Stimulated activated CD8-positive, alpha-beta memory T cell treated with anti-CD3 and anti-CD28 coated beads, Interleukin-15, amount 100 ng/mL, for 24 hours (primary cell): ENCODE data around the gene TBX2.

Experiments used
- DNase-seq: peaks from one replicate; pipeline ENCODE4 v3.0.0-alpha.2; 2020; ENCODE audit warnings: low read depth

Gene TBX2

DNA sequence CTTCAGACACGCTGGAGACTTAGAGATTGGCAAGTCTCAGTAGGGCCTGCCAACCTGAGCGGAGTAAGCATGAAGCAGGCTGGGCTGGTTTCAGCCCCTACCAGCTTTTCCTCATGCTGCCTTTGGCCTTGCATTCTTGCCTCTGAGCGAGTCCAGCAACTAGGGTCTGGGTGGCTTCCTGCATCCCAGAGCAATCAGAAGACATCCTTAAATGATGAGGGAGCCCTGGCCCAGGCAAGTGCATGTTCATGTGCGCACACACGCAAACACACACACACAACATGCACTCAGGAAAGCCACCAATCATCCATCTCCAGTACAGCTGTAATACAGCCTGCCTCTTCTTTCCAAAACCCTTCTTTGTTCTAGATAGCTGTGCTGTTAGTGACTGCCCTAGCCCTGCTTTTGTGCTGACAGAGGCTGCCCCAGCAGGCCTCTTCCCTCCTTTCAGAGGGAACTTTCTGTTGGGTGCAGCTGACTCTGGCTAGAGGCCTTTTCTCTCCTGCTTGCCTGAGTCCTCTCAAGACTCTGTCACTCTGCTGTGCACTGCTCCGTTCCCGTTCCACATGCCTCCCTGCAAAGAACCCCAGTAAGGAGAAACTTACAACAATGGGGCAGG lies 30.7 kb upstream of the TBX2 start:
- DNase-seq, result no peak

DNA sequence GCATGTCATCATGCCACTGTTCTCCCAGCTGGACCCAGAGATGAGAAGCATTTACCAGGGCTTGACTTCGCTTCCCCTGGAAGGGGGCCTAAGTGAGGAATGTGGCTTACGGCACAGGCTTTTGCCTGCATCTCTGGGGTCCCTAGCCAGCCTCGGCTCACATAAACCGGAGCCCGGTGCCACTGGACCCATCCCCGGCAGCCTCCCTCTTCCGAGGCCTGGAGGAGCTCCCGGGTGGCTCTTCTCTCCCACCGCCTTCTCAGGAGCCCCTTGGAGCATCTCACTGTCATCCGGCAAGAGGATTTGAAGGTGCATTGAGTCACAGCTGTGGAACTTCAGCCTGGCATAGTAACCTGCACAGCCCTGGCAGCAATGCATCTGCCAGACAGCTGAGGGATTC lies 29.9 kb upstream of the TBX2 start:
- no peak for DNase-seq

DNA sequence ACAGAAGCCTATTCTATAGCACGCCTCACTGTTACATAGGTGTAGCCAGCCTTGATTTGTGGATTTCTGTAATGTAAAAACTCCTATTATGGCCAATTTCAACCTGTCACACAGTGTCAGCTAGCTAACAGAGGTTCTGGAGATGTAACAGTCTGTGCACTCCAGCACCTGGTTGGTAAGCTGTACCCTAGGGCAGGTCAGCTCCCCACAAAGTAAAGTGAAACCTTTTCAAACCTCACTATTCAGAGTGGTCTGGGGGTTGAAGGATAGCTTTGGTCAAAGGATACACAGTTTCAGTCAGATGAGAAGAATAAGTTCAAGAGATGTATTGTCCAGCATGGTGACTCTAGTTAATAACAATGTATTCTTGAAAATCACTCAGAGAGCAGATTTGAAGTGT lies 28.5 kb upstream of the TBX2 start:
- no peak for DNase-seq

DNA sequence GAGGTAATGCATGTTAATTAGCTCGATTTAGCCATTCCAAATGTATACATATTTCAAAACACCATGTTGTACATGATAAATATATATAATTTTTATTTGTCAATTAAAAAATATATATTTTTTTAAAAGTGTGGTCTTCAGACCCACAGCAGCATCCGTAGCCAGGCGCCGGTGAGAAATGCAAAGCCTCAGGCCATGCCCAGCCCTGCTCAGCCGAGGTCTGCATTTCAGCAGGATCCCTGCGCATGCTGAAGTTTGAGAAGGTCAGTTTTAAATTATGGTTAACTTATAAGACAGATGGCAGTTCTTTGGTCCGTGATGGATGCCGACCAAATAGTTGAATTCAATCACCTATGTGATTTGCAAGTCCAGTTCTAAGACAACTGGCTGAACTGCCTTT lies 28.0 kb upstream of the TBX2 start:
- no peak for DNase-seq

DNA sequence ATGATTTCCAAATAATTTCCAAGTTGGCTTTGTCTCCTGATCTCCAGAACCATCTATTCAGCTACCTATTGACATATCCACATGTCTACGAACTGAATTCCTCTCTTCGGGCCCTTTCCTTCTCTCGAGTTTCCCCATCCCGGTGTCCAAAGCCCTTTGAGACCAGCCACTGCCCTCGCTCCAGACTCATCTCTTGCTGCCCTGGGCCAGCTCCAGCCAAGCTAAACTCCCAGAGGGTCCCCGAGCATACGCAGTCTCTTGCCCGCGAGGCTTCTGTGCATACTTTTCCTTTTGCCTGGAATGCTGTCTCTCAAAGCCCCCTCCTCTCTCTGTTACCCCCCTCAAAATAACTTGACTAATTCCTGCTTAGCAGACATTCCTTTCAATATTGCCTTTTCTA lies 27.2 kb upstream of the TBX2 start:
- DNase-seq, result no peak

DNA sequence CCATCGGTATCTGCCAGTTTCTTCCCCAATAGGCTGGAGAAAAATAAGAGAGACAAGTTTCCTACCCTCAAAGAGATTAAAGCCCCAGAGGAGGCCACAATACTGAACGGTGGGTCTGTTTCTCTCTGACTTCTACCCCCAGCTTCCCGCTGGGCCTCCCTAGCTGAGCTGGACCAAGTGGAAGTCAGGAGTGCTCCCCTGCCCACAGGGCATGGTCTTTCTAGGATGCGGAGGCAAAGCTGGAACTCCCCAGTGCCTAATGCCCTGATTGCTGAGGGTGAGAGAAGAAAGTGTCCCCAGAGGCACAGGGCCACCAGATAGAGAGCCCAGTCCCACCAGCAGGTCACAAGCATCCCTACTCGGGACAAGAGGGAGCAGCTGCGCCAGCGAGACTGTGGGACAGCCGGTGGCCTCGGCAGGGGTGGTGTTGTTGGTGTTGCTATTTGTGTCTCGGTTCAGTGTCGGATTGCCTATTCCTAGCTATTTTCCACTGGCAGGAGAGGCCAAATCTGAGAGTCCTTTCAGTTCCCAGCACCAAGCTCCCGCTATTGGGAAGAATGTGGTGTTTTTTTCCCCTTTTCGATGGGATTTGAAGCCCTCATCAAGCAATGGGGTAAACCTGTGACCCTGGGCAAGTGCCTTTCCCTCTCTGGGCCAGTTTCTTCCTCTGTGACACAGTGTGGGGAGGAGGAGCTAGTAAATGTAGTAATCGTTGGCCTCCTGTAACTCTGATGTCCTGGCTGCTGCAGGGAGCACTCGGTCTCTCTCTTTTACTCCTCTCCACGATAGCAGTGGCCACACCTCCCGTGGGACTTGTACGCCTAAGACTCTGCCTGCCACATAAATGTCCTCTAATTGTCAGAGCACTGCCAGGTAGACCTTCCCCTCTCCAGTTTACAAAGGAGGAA lies 22.5 kb upstream of the TBX2 start:
- no peak for DNase-seq

DNA sequence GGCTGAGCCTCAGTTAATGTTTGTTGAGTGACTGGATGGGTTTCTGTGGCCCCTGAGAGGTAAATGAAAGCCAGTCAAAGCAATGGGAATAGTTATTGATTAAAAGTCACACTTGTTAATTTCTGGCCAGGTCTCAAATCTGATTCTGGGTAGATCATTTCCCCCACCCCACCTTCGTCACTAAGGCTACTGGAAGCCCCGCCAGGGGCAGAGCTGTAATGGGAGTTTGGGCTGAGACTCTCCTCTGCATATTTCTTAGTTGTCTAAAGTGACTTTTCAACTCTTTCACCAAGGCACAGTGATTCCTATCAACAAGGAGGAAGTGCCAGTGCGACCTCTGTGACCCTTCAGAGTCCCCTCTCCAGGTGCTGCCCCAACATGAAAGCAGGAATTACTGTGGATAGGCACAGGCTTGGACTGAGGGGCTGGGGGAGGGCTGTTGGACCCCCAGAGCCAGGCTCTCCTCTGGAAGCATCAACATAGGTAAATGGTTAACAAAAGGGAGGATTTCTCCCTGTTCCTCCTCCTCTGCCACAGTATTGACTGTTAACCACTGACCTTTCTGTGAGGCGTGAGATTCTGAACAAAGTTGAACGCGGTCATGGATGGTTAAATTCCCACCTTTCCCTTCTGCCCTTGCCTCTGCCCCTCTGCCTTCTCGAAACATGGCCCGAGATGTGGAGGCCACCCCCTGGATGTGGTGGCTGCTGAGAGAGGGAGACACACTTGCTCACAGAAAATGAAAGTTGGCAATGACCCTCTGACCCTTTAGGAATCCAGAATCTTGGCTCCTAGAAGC lies 20.8 kb upstream of the TBX2 start:
- no peak for DNase-seq

DNA sequence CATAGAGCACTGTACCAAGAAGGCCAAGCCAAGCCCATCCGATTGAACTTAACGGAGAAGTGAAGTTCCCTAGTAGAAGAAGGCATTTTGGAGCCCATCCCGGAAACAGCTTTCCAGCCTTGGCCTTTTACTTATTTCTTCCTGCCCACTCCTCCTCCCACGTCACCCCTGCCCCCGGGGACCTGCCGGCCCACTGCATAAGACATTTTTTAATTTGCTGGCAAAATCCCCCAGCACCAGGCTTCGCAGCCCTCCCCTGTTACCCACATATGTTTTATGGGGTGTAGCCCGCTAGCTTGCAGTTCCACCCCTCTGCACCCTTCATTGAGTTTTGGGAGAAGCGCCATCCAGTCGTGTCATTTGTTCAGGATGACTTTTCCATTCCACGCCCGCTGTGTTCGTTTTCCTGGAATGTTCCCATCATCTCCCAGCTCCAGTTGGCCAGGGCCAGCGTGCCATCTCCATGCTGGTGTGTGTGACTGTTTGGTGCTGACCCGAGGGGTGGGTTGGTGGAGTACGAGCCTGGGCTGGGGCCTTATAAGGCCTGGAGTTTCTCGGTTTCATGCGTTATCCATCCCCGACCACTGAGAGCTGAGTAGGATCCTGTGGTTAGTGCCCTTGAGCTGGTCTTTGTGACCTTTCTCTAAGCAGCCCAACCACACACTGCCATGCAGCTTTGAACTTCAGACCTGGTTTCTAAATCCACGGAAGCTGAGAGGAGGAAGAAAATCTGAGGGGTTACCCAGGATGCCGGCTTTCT lies 20.0 kb upstream of the TBX2 start:
- no peak for DNase-seq

DNA sequence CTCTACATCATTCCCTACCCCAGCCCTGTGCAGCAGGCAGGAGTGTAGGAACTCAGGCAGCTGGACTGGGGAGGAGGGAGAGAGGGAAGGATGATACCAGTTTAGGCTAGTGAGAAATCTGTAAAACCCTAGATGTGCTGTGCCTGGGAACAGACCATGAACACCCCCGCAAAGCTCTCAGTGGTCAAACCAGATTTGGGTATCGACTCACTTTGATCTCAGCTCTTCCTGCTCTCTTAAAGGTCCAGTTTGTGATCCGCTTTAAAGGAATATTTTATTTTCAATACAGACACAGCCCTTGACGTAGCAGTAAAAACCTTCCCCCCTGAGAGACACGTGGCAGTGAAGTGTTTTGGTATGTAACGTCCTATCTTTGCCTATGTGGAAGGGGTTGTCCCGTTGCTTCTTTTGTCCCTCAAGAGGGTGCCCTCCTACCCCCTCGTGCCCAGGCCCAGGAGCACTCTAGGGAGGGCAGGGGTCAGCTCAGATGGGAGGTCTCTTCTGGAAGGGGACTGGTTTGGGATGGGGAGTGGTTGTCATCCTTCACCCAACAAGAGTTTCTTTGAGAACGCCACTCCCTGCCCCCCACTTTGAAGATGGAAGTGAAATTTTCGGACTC lies 19.3 kb upstream of the TBX2 start:
- no peak for DNase-seq

DNA sequence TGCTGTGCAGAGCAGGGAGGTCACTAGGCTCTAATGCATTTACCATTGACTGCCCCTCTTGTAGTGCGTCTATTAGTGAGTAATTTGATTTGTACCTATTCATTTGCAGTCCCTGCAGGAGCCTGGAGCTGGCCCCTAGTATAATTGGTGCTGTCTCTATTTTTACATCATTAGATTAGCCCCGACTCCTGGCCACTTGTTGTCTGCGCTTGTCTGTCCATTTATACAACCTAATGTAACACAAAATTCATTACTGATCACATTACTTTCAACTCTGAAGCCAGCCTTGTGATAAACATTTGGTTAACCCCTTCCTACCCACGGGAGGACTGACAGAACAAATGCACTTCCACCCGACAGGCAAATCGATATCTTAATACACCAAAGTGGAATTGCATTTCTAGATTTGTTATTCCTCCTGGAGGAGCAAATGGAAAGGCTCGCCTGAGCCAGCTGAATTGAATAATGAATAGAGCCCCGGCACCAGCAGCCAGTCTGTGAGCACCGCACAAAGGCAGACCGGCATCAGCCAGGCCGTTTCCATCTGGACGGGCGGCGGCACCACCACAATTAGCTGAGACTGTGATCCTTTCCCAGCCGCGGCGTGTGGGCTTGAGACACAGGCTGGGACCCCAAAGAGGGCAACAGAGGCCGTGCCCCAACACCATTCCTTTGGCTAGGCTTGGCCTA lies 18.7 kb upstream of the TBX2 start:
- DNase-seq, result no peak

DNA sequence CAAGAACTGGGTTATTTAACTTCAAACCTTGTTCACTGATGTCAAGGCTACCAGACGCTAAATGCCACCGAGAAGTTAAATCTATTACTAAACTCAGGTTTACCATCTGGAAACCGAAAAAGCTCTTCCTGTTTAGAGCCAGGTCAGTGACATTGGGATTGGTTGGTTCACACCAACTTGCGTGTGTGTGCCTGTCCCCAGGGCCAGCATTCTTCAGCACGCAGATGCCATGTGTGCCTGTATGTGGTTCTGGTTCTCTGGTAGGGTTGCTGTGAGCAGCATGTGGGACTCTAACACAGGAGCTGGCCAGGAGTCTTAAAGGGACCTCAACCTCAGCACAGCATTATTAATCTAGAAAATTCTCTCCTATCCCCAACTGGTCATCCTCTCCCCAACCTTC lies 18.1 kb upstream of the TBX2 start:
- no peak for DNase-seq

DNA sequence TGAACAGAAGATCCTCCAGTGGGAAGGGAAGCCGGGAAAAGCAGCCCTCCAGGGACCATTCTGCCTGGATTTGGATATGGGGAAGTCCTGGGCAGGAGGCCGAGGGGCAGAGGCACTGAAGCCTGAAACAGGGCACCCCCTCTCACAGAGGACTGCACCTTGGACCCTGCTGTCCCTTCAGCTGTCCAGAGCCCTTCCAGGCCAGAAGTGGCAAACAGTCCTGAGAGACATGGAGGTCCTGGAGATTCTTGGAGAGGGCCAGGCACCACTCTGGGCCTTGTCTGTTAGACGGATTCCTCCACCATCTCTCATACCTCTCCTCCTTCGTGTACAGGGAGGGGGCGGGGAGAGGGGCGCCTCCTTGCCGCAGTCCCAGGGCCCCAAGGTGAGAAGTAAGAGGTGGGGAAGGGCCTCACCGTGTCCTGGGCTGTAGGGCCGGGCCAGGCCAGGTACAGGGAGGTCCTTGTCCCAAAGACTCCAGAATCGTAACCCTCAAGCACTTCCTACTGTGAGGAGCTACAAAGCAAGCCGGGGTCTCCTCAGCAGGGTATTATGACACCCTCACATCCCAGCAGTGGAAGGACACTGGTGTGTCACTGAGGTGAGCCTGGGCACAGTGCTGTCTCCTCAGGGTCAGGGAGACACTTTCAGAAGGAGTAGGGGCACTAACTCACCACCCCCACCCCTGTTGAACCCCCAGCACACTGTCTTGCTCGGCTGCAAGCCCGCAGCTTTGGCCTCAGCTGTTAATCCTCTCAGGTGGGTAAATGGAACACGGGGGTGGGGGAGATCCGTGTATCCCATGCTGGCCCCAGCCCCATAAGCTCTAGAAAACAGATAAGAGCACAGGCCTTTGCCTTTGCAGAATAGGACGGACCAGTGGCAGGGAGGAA lies 16.6 kb upstream of the TBX2 start:
- no peak for DNase-seq

DNA sequence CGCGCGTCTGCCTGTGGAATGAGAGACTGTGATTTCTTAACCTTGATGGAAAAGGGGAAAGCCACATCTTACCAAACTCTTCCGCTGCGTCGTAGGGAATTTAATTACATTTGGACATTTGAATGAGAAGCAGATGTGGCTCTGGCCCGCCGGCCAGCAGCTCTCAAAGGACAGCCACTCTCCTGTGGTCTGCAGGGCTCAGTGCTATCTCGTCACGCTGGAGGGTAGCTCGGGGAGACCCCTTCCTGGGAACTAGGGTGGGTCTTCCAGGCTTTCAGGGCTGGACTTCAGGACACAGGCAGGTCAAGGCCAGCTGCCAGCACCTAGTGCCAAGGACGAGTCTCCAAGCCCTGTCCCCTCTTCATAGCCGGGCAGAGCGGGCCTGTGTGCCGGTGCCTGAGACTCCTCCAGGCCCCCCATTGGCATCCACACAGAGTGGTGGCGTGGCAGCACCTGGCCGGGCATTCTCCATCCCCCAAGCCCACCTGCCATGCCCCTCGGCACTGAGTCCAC lies 15.9 kb upstream of the TBX2 start:
- DNase-seq, result no peak

DNA sequence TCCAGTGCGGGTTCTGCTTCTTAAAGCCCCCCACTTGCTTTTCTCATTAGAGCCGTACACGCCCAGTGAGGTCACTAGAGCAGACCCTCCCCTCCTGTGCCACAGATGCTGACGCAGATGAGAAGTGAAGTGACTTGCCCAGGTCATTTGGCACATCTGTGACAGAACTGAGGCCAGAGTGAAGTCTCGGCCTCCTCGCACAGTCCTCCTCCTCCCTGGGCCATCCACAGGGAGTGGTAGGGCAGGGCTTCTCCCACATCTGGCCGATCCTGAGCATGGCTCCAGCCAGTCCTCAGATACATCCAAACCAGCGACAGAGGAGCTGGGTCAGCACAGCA lies 15.3 kb upstream of the TBX2 start:
- DNase-seq, result no peak

DNA sequence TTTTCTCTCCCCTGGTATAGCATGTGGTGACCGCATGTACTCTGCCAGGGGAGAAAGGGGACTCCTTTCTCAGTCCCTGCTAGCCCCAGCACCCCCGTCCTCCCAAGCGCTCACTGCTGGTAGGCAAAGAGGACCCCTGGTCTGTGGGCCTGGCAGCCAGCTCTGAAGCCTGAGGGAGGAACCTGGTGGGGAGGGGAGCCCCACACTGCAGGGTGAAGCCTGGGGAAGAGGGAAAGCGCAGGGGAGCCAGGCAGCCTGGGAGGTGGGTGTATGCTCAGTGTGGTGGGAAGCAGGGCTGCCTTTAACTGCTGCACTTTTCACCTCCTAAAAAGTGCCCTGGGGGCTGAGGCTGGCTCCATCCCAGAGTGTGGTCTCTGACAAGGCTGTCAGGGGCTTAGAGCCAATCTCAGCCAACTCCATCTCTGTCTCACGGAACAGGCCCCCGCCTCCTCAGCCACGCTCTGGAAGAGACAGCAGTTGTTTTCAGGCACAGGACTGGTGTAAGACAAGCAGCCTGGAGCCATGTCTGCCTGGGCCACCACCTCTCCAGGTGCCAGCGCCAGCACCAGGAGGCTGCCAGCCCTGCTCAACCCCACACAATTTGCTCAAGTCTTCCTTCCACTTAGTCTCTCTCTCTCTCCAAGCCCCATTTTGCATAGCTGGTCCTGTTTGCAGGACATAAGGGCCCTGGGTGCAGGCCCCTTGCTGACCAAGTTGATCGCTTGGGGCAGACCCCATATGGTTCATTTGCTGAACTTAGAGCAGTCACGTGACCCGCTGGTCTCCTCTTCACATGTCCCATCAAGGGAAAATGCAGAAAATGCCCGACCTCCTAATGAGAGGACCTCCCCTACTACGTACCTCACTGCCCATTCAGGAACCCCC lies 14.7 kb upstream of the TBX2 start:
- no peak for DNase-seq

DNA sequence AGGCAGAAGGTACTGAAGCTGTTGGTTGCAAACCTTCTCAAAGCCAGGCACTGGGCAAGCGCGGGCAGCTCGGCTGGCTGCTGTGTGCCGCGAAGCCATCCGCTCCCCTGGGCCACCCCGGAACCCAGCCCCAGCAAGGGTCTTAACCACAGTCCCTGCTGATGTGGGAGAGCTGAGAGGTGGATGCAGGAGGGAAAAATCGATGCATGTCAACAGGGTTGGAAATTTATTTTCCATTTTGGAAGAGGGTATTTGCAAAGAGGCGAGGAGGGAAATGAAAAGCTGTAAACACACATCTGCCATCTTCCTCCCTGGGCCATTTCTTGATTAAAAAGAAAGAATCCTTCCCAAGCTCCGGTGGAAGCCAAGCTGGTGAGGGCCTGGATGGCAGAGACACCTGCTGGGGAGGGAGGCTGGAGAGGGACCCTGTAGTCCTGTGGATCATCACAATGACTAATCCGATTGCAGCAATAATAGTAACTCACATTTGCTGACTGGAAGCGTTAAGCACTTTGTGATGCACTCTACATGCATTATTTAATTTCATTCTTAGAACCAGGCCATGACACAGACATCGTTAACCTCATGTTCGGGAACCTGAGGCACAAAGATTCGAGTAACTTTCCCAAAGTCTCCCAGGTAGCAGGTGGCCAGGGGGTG lies 13.9 kb upstream of the TBX2 start:
- DNase-seq, result no peak

DNA sequence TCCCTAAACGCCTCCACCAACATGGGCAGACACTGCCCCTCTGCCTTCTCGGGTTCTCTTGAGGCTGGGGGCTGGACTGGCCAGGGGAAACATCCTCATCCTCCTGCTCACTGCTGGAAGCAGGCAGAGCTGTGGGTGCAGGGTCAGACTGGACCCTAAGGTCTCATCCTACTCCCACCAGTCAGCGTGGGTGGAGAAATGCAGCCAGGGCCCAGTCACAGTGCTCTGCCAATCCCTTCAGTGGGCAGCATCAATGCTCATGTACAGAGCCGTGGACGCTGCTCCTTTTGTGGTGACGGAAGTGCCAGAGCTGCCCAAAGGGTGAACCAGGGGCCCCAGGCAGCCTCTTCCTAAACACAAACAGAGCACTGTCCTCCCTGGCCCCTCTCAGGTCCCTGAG lies 13.4 kb upstream of the TBX2 start:
- no peak for DNase-seq

DNA sequence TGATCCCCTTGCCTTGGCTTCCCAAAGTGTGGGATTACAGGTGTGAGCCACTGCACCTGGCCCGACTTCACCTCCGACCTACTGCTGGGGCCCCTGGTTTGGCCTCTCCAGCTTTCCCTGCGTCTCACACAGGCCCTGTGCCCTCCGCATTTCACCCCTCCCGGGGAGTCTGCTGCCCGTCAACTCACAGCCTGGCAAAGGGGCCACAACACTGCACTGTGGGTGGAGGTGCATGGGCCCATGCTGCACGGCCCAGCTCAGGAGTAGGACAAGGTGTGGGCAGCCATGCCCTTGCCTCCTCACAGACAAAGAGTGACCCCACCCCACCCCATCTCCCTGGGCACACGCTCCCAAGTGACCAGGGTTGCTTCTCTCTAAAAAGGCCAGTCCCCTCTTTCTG lies 12.6 kb upstream of the TBX2 start:
- no peak for DNase-seq
